ENCODE results near the gene GSTM5.
"Not testable (repeated sequence)": the region's sequence is repeated elsewhere in the genome, so short reads cannot be mapped to it uniquely, and the experiment has no call there.

GSTM5 gene

DNA sequence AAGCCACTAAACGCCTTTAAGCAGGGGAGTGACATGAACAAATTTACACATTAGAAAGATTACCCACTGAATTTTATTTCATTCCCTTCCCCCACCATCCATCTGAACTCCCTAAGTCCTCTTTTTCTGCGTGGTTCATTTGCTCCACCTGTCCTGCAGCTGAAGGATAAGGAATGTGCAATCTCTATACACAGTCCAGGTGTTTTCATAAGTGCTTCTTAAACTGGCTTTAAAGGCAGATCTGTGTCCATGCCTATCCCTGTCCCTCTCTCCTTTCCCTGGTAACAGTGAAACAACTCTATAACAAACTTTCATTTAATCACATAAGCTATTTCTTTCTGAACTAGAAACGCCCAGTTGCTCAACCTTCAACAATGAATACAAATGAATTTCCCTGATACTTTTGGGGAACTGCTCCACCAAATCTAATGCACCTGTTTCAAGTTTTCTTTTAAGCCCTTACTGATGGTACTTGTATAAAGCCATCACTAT is 20.4 kb downstream of the GSTM5 start:
- H3K27ac ChIP-seq: no peak overlapping the region
- TF ChIP-seq ZFX (IDR thresholded peaks at IDR 0.05): no peak
- TF ChIP-seq, protein P1, sequence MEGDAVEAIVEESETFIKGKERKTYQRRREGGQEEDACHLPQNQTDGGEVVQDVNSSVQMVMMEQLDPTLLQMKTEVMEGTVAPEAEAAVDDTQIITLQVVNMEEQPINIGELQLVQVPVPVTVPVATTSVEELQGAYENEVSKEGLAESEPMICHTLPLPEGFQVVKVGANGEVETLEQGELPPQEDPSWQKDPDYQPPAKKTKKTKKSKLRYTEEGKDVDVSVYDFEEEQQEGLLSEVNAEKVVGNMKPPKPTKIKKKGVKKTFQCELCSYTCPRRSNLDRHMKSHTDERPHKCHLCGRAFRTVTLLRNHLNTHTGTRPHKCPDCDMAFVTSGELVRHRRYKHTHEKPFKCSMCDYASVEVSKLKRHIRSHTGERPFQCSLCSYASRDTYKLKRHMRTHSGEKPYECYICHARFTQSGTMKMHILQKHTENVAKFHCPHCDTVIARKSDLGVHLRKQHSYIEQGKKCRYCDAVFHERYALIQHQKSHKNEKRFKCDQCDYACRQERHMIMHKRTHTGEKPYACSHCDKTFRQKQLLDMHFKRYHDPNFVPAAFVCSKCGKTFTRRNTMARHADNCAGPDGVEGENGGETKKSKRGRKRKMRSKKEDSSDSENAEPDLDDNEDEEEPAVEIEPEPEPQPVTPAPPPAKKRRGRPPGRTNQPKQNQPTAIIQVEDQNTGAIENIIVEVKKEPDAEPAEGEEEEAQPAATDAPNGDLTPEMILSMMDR (conservative IDR thresholded peaks at IDR 0.05): no peak

DNA sequence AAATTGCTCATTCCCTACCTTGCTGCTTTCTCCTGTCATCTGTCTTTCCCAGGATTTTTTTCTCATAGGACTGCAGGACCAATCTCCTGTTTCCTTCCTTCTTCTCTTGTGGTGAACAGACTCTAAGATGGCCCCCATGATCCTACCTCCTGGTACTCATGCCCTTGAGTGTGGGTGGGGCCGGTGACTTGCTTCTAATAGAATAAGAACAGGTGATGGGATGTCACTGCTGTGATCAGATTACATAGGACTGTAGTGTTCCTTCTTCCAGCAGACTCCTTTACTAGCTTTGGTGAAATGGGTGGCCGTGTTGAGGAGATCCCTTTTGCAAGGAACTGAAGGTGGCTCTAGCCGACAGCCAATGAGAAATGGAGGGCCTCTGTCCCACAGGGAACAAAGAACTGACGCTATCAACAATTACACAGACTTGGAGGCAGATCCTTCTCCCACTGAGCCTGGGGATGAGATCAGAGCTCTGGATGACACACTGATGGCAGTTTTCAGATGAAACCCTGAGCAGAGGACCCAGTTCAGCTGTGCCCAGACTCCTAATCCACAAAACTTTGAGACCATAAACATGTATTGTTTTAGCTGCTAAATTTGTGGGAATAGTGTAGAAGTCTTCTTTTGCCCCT is 21.3 kb downstream of the GSTM5 start:
- H3K27ac ChIP-seq: no peak overlapping the region
- no peak for TF ChIP-seq ZFX (IDR thresholded peaks at IDR 0.05)
- TF ChIP-seq, protein P1 (conservative IDR thresholded peaks at IDR 0.05): no peak

GRCh38 chr1:109739738-109740614 is 27.9 kb downstream of the GSTM5 start:
- TF ChIP-seq, protein P1 (conservative IDR thresholded peaks at IDR 0.05): no peak
- peak; percentile 54 for TF ChIP-seq ZFX (IDR thresholded peaks at IDR 0.05)
- H3K27ac ChIP-seq: peak overlapping the region; percentile 75

DNA sequence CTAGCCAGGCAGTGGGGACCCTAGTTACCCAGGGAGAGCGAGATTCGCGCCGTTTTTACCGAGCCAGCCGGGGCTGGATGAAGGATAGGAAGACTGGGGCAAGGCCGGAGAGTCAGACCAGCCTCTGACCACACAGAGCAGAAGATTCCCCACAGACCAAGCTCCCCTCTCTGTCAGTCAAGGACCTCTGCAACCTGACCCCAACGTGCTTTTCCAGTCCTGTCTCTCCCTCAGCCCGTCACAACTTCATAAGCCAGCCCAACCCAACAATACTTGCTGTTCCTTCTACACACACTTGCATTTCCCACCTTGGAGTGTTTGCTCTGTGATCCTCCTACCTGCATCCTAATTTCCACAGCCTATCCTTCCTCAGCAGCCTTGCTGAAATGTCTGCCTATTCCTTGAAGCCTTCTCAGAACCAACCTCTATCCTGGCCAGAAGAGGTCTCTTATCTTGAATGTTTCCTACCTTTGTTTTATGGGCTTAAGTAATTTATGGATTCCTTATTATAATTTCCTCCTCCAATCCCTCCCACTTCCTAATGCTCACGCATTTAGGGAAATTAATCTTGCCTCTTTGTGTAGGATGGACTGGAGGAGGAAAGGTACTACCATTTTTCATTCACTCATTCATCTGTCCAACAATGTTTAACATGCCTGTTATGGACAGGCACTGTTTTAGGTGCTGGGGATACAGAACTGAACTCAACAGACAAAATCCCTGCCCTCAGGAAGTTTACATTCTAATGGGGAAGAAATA is 28.7 kb downstream of the GSTM5 start, which contains the start of gene GSTM3:
Gene GSTM3 (minus strand): TSS at position 424 of the 759 bp plus-strand sequence. CDS start 751 bp downstream, outside the sequence.
- peak within 1 kb of the TSS; percentile 75 for H3K27ac ChIP-seq
- no peak for TF ChIP-seq ZFX (IDR thresholded peaks at IDR 0.05)
- TF ChIP-seq, protein P1 (conservative IDR thresholded peaks at IDR 0.05): peak; percentile 6; the same call in 1 of the 2 replicates

GRCh38 chr1:109748311-109748710 is 36.3 kb downstream of the GSTM5 start:
- not testable (repeated sequence) for H3K27ac ChIP-seq

DNA sequence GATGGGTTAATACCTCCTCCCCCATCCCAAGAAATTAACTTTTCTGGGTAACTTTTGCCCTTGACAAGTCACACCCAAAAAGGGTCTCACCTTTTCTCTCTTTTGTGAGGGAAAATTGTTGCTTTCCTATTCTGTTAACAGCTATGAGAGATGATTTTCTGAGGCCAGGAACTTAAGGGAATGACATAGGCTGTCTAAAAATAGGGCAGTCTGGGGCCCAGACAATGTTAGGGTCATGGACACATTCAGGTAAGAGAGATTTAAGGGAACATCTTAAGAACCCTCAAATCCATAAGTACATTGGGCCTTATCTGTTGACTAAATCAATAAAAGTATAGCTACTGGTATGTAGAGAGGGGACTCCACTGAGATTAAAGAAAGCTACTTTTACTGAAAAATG is 37.2 kb downstream of the GSTM5 start:
- TF ChIP-seq, protein P1 (conservative IDR thresholded peaks at IDR 0.05): no peak
- TF ChIP-seq ZFX (IDR thresholded peaks at IDR 0.05): no peak
- no peak overlapping the region for H3K27ac ChIP-seq

DNA sequence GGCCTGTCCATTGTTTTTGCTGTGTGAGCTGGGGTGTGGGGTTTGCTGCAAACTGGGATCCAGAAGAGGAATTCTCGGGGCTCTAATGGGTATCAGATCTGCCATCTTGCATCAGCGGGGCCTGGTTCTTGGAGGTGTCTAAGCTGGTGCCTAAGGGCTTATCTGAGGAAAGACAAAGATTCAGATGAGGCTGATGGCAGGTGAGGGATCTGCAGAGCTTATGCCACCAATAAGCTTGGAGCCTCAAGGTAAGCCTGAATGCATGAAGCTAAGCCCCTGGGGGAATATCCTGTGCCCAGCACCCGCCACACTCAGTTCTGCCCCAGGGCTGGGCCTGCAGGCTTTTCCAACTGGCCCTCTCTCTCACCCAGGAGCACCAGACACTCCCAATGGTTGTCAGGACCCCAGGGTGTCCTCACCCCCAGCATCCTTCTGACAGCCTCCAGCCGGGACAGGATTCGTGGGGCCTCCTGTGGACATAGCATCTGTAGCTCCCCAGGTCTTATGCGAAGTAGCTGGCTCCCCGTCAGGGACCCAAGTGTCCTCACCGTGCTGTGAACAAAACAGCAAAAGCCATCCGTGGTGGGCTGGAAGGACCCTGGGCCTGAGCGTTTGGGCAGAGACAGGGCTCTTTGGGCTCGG is 38.3 kb downstream of the GSTM5 start:
- no peak overlapping the region for H3K27ac ChIP-seq
- no peak for TF ChIP-seq ZFX (IDR thresholded peaks at IDR 0.05)

Data from C4-2B (cell line).